Activated naive CD8-positive, alpha-beta T cell (primary cell): Measurements from ENCODE around the gene ODAD2.

Source experiments
- H3K27ac Mint-ChIP-seq: one replicate; pipeline ENCODE4 v1.8.0; 2021; ENCODE audit warnings: mixed read lengths
- H3K27me3 Mint-ChIP-seq: one replicate; pipeline ENCODE4 v1.8.0; 2021; ENCODE audit warnings: mixed read lengths
- H3K36me3 Mint-ChIP-seq: one replicate; pipeline ENCODE4 v1.8.0; 2021; ENCODE audit warnings: mixed read lengths
- H3K4me1 Mint-ChIP-seq: one replicate; pipeline ENCODE4 v1.8.0; 2021; ENCODE audit warnings: low read depth, mixed read lengths
- H3K4me3 Mint-ChIP-seq: one replicate; pipeline ENCODE4 v1.8.0; 2021; ENCODE audit warnings: mild to moderate bottlenecking, mixed read lengths
- H3K9me3 Mint-ChIP-seq: one replicate; pipeline ENCODE4 v1.8.0; 2021; ENCODE audit warnings: low read depth, mixed read lengths

The ODAD2 gene

GRCh38 chr10:27834476-27834875 lies 164.4 kb downstream of the ODAD2 start:
- H3K27ac Mint-ChIP-seq = no peak overlapping the region
- peaks cover 3% of the 10 kb centered on the region for H3K27me3 Mint-ChIP-seq
- H3K36me3 Mint-ChIP-seq = no peaks in the 10 kb centered on the region
- H3K4me3 Mint-ChIP-seq = no peak overlapping the region
- no peaks in the 10 kb centered on the region for H3K4me1 Mint-ChIP-seq
- H3K9me3 Mint-ChIP-seq = no peaks in the 10 kb centered on the region

GRCh38 chr10:27833792-27834191 lies 165.1 kb downstream of the ODAD2 start:
- no peaks in the 10 kb centered on the region for H3K9me3 Mint-ChIP-seq
- H3K4me3 Mint-ChIP-seq = no peak overlapping the region
- H3K36me3 Mint-ChIP-seq = no peaks in the 10 kb centered on the region
- peaks cover 3% of the 10 kb centered on the region for H3K27me3 Mint-ChIP-seq
- H3K4me1 Mint-ChIP-seq = no peaks in the 10 kb centered on the region
- H3K27ac Mint-ChIP-seq = no peak overlapping the region

GRCh38 chr10:27832826-27833225 lies 166.1 kb downstream of the ODAD2 start:
- H3K9me3 Mint-ChIP-seq = no peaks in the 10 kb centered on the region
- peaks cover 3% of the 10 kb centered on the region for H3K27me3 Mint-ChIP-seq
- no peaks in the 10 kb centered on the region for H3K4me1 Mint-ChIP-seq
- H3K36me3 Mint-ChIP-seq = no peaks in the 10 kb centered on the region
- H3K27ac Mint-ChIP-seq = no peak overlapping the region
- no peak overlapping the region for H3K4me3 Mint-ChIP-seq

GRCh38 chr10:27826369-27826768 lies 172.5 kb downstream of the ODAD2 start:
- Mint-ChIP-seq H3K27me3 (peaks cover 3% of the 10 kb centered on the region), H3K36me3 (peaks cover 3% of the 10 kb centered on the region), H3K9me3 (no peaks in the 10 kb centered on the region), H3K27ac (no peak overlapping the region), H3K4me3 (no peak overlapping the region), H3K4me1 (no peaks in the 10 kb centered on the region)

GRCh38 chr10:27822301-27822700 lies 176.6 kb downstream of the ODAD2 start:
- no peak overlapping the region for H3K4me3 Mint-ChIP-seq
- H3K27me3 Mint-ChIP-seq = peaks cover 1% of the 10 kb centered on the region
- no peak overlapping the region for H3K27ac Mint-ChIP-seq
- no peaks in the 10 kb centered on the region for H3K9me3 Mint-ChIP-seq
- H3K36me3 Mint-ChIP-seq = peaks cover 3% of the 10 kb centered on the region
- H3K4me1 Mint-ChIP-seq = no peaks in the 10 kb centered on the region

- H3K27ac Mint-ChIP-seq = no peak overlapping the region
- H3K4me3 Mint-ChIP-seq = no peak overlapping the region
- peaks cover 1% of the 10 kb centered on the region for H3K27me3 Mint-ChIP-seq
- H3K9me3 Mint-ChIP-seq = no peaks in the 10 kb centered on the region
- peaks cover 3% of the 10 kb centered on the region for H3K36me3 Mint-ChIP-seq
- no peaks in the 10 kb centered on the region for H3K4me1 Mint-ChIP-seq
Measured at GRCh38 chr10:27820637-27821036, 178.2 kb downstream of the ODAD2 start.

- H3K9me3 Mint-ChIP-seq = no peaks in the 10 kb centered on the region
- peaks cover 1% of the 10 kb centered on the region for H3K27me3 Mint-ChIP-seq
- peaks cover 3% of the 10 kb centered on the region for H3K36me3 Mint-ChIP-seq
- H3K27ac Mint-ChIP-seq = no peak overlapping the region
- H3K4me3 Mint-ChIP-seq = no peak overlapping the region
- no peaks in the 10 kb centered on the region for H3K4me1 Mint-ChIP-seq
Measured at GRCh38 chr10:27819781-27820531, 178.9 kb downstream of the ODAD2 start.

- Mint-ChIP-seq H3K36me3 (no peaks in the 10 kb centered on the region), H3K27ac (no peak overlapping the region)
Measured at GRCh38 chr10:27816320-27816719, 182.6 kb downstream of the ODAD2 start.

GRCh38 chr10:27815846-27816245 lies 183.0 kb downstream of the ODAD2 start:
- no peaks in the 10 kb centered on the region for H3K4me1 Mint-ChIP-seq
- no peaks in the 10 kb centered on the region for H3K9me3 Mint-ChIP-seq
- H3K36me3 Mint-ChIP-seq = no peaks in the 10 kb centered on the region
- H3K4me3 Mint-ChIP-seq = no peak overlapping the region
- H3K27me3 Mint-ChIP-seq = no peaks in the 10 kb centered on the region
- no peak overlapping the region for H3K27ac Mint-ChIP-seq

More at GRCh38 chr10:27816320-27816719, 182.6 kb downstream of the ODAD2 start:
- Mint-ChIP-seq H3K4me1 (no peaks in the 10 kb centered on the region), H3K9me3 (no peaks in the 10 kb centered on the region), H3K4me3 (no peak overlapping the region), H3K27me3 (no peaks in the 10 kb centered on the region)

GRCh38 chr10:27815261-27815660 lies 183.6 kb downstream of the ODAD2 start:
- no peak overlapping the region for H3K27ac Mint-ChIP-seq
- no peaks in the 10 kb centered on the region for H3K4me1 Mint-ChIP-seq
- no peaks in the 10 kb centered on the region for H3K36me3 Mint-ChIP-seq
- no peaks in the 10 kb centered on the region for H3K27me3 Mint-ChIP-seq
- H3K9me3 Mint-ChIP-seq = no peaks in the 10 kb centered on the region
- H3K4me3 Mint-ChIP-seq = no peak overlapping the region

- H3K27ac Mint-ChIP-seq = no peak overlapping the region
- H3K4me3 Mint-ChIP-seq = no peak overlapping the region
- H3K9me3 Mint-ChIP-seq = no peaks in the 10 kb centered on the region
- H3K4me1 Mint-ChIP-seq = no peaks in the 10 kb centered on the region
- peaks cover 14% of the 10 kb centered on the region for H3K27me3 Mint-ChIP-seq
- H3K36me3 Mint-ChIP-seq = no peaks in the 10 kb centered on the region
Measured at GRCh38 chr10:27805180-27805579, 193.7 kb downstream of the ODAD2 start.

GRCh38 chr10:27804136-27804535 lies 194.7 kb downstream of the ODAD2 start:
- Mint-ChIP-seq H3K4me3 (no peak overlapping the region), H3K27me3 (peaks cover 17% of the 10 kb centered on the region), H3K4me1 (no peaks in the 10 kb centered on the region), H3K36me3 (no peaks in the 10 kb centered on the region), H3K27ac (no peak overlapping the region), H3K9me3 (no peaks in the 10 kb centered on the region)

GRCh38 chr10:27801171-27801785 lies 197.6 kb downstream of the ODAD2 start:
- H3K4me3 Mint-ChIP-seq = no peak overlapping the region
- H3K9me3 Mint-ChIP-seq = no peaks in the 10 kb centered on the region
- no peak overlapping the region for H3K27ac Mint-ChIP-seq
- H3K36me3 Mint-ChIP-seq = no peaks in the 10 kb centered on the region
- H3K4me1 Mint-ChIP-seq = no peaks in the 10 kb centered on the region
- H3K27me3 Mint-ChIP-seq = peaks cover 20% of the 10 kb centered on the region

GRCh38 chr10:27799046-27799445 lies 199.8 kb downstream of the ODAD2 start:
- Mint-ChIP-seq H3K27ac (no peak overlapping the region), H3K9me3 (no peaks in the 10 kb centered on the region), H3K27me3 (peaks cover 20% of the 10 kb centered on the region), H3K4me1 (no peaks in the 10 kb centered on the region), H3K4me3 (no peak overlapping the region), H3K36me3 (peaks cover 2% of the 10 kb centered on the region)

GRCh38 chr10:27794157-27794556 lies 204.7 kb downstream of the ODAD2 start:
- H3K4me1 Mint-ChIP-seq = no peaks in the 10 kb centered on the region
- no peaks in the 10 kb centered on the region for H3K9me3 Mint-ChIP-seq
- no peak overlapping the region for H3K27ac Mint-ChIP-seq
- peaks cover 7% of the 10 kb centered on the region for H3K27me3 Mint-ChIP-seq
- no peak overlapping the region for H3K4me3 Mint-ChIP-seq
- peaks cover 2% of the 10 kb centered on the region for H3K36me3 Mint-ChIP-seq

- no peaks in the 10 kb centered on the region for H3K4me1 Mint-ChIP-seq
- peaks cover 2% of the 10 kb centered on the region for H3K36me3 Mint-ChIP-seq
- no peaks in the 10 kb centered on the region for H3K9me3 Mint-ChIP-seq
- no peak overlapping the region for H3K4me3 Mint-ChIP-seq
- H3K27ac Mint-ChIP-seq = no peak overlapping the region
- H3K27me3 Mint-ChIP-seq = peaks cover 6% of the 10 kb centered on the region
Measured at GRCh38 chr10:27792216-27792615, 206.7 kb downstream of the ODAD2 start.
